Embryonic facial prominence (tissue), 1 donor: ENCODE data around the gene TRAF1.

ENCODE experiments used
- DNase-seq: peaks from one replicate; pipeline ENCODE4 v3.0.0-alpha.2; 2016; ENCODE audit errors: extremely low spot score

TRAF1 gene

DNA sequence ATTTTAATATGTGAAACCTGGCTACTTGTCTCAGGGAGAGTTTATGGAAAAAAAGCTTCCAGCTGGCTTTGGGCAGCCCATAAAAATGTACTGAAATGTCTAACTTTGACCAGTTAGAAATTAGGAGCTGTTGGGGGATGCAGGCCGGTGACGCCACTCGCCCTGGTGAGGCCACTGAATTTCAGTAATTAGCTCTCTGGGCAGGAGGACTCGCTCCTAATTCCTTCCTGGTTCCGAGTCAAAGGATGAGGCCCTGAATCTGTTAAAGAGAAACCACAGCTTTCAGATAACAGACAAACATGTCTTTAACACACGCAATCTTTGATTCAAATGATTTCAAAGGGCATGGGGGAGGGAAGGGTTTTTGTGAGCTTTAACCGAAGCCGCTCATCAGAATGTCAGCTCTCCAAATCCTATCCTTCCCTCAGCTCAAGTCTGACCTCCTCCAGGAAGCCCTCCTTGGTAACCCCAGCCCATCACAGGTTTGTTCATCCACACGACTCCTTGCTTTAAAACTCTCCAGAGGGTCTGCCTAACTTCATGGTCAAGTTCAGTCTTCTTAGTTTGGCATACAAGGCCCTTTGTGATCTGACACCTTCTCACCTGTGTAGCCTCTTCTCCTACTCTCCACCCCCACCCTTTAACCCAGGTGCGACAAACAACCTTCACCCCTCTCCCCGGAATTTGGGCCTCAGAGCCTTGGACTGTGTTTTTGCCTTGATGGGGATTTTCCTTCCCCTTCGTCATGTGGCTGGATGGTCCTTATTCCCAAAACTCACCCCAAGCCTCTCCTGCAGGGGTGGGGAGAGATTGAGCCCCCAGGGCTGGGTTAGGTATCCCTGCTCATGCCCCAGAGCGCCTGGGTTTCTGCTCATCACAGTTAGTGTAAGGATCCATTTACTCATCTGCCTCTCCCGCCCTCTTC, 36.0 kb downstream of the TRAF1 start:
- DNase-seq, result no peak

DNA sequence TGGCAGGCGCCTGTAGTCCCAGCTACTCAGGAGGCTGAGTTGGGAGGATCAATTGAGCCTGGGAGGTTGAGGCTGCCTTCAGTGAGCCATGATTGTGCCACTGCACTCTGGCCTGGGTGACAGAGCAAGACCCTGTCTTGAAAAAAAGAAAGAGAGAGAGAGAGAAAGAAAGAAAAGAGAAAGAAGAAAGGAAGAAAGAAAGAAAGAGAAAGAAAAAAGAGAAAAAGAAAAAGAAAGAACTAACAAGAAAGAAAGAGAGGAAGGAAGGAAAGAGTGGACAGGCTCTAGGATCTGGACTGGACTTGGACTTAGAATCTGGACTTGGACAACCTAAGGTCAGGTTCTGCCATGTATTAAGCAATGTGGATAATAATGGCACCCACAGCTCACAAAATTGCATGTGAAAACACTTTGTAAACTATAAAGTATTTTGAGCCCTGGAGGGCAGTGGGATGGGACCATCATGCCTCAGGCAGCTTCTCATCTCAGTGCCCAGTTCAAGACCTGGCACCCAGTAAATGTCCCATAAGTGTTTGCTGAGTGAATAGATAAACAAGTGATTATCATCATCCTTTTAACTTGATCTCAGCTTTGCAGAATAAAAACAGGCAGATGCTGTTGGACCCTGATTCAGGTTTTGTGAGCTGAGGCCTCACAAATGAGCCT, 36.9 kb downstream of the TRAF1 start:
- DNase-seq, result no peak

DNA sequence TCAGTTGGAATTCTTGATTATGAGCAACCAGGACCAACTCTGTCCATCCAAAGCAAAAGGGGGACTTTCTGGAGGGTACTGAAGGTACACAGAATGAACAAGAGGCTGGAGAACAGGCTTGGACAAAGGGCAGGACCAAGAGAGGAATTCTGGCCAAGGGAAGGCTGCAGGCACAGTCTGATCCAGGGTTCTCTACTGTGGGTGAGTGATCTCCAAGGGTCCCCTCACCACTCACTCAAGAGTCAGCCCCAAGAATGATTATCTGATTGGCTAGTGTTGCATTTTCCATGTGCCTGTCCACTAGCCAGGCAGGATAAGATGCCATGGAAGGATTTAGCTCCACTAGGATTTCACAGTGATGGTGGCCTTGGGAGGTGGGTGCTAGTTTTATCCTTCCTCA, 38.0 kb downstream of the TRAF1 start:
- no peak for DNase-seq

DNA sequence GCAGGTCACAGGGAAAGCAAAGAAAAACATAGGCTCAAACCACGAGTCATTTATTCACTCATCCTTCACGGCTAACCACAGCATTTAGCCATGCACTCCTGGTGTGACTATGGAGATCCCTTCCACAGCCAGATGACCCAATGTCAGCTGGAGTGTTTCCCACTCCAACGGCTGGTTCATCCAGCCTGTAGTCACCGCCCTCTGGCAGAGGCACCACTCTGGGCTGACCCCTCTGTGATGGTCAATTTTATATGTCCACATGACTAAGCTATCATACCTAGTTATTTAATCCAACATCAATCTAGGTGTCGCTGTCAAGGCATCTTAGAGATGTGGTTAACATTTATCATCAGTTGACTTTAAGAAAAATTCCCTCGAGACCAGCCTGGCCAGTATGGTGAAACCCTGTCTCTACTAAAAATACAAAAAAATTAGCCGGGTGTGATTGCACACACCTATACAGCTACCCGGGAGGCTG, 40.1 kb downstream of the TRAF1 start:
- DNase-seq, result no peak

DNA sequence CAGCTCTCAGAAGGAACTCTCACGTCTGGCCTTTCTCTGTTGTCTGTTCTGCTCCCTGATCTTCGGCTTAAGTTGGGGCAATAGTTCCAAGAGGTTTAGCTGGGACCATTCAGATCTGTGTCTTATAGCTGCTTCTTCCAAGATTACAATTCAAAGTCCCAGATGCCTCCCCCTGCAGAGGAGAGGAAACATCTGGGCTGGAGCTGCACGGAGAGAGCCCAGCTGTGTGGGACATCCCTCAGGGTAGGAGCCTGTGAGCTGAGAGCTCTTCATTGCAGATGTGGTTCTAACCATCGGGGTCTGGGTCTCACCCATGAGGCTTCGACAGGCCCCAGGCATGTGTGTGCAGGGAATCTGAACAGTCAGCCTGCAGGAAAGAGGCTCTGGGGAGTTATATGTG, 40.6 kb downstream of the TRAF1 start:
- no peak for DNase-seq

DNA sequence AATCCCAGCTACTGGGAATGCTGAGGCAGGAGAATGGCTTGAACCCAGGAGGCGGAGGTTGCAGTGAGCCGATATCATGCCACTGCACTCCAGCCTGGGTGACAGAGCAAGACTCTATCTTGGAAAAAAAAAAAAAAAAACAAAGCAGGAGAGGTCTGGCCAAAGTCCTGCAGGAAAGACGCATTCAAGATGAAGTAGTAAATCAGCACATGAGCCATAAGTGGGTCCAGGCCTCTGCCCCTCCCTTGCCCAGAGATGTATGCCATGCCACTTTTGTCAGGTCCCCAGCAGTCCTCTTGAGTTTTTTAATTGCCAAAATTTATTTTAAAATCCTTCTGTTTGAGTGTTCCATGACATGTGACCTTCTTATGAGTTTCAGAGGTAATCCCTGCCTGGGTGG, 41.1 kb downstream of the TRAF1 start:
- no peak for DNase-seq

DNA sequence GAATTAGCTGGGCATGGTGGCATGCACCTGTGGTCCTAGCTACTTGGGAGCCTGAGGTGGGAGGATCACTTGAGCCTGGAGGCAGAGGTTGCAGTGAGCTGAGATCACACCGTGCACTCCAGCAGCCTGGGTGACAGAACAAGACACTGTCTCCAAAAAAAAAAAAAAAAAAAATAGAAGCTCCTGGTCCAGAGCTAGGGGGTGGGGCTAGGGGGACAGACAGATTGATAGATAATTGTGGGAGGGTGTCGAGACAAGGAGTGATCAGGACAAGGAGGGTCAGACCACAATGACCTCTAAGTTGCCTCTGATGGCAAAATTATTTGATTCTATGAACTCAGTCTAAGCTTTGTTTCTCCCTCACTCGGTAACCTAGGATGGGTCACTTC, 43.0 kb downstream of the TRAF1 start:
- DNase-seq, result no peak

DNA sequence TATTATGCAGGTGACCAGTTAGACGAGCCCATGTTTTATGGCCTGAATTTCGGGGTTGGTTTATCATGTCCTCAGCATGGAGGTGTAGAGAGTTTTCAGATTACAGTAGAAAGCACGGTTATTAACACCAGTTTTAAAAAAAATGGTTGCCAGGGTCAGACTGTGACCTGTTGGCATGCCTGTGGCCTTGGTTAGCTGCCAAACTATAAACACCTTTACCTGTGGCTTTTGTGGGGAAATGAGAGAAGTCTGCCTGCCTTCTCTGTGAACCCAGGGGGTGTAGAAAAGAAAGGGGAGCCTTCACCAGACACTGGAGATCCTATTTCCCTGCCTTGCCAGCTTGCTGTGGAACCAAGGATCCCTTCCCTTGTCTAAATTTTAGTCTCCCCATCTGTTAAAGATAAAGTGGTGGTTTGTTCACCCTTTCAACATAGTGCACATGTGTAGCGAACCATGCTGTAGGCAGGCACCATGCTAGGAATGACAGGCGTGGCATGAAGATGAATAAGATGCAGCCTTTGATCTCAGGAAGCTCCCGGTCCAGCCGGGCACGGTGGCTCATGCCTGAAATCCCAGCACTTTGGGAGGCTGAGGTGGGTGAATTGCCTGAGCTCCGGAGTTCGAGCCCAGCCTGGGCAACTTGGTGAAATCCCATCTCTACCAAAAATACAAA, 43.5 kb downstream of the TRAF1 start:
- DNase-seq, result no peak

DNA sequence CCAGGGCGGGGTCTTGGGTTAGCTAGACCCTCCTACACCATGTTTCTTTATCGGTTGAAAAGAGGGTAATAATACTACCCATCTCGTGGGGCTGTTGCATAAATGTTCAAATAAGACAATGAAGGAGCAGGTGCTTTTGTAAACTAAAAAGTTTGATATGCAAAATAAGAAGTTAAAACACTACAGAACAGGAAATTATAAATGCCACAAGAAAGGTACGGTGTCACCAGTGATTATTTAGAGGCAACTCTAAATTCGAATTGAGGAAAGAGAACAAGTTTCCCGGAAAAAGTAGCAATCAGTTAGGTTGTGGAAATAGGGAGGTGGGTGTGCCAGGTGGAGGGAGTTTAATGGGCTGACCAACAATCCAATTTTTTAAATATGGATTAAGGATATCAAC, 47.1 kb downstream of the TRAF1 start:
- DNase-seq, result no peak

DNA sequence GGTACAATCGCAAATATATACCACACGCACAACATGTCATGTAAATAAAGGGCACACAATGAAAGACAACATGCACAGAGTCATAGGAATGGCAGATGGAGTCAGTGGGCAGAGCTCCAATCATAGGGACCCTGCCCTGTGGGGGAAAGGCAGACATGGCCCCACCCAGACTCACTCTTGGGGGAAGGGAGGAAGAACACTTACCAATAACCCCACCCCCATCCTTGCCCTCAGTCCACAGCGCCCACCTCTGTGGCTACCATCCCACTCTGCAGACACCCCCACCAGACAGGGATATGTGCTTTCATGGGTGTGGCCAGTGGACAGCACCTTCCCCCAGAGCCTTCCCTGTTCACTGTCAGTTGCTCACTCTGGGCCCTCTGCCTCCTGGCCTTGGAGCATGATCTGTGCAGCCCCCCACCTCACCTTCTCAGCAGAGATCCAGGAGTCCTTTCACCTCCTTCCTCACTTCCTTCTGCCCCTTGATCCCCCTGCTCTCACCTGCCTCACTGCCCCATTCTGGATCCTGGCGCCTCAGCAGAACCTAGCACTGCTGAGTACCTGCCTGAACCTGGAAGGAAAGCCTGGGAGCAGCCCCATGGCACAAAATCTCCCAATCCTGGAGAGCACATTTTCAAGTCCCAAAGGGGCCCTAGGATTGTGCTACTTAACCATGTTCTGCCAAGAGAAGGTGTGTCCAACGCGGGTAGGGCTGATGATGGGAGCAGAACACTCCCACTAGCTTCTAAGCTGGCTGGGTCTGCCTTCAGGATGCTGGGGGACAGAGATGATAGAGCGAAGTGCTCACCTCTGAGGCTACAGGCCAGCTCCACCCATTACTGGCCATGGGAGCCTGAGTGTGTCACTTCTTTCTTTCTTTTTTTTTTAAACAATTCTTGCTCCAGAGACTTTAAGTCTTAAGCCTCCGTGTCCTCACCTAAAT, 48.1 kb downstream of the TRAF1 start:
- DNase-seq, result no peak

DNA sequence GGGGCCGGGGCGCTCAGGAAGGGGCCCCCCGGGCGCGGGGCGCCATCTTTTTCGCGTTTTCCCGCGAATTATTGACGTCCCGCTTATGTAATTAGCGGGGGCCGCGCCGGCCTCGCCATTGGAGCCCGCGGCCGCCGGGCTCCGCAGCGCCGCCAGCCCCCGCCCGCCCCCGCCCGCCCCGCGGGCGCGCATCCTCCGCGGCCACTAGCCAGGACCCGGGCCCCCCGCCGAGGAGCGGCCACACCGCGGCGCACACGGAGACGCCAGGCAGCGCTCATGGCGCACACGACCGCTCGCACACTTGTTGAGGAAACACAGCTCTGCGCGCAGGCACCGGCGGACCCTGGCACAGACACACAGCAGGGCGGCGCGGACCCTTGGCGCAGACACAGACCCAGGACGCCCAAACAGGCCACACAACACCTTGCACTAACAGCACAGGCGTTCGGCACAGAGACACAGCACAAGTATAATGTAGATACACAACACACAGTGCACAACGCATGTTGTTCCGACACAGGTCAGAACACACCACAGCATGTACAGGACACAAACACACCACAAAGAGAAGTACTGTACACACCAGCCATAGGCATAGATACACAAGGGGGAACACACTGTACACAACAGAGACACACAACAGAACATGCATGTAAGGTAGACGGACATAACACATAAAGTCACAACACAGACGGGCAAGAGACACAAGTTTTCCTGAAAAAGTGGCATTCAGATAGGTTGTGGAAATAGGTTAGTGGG, 49.1 kb downstream of the TRAF1 start:
- DNase-seq, result no peak

DNA sequence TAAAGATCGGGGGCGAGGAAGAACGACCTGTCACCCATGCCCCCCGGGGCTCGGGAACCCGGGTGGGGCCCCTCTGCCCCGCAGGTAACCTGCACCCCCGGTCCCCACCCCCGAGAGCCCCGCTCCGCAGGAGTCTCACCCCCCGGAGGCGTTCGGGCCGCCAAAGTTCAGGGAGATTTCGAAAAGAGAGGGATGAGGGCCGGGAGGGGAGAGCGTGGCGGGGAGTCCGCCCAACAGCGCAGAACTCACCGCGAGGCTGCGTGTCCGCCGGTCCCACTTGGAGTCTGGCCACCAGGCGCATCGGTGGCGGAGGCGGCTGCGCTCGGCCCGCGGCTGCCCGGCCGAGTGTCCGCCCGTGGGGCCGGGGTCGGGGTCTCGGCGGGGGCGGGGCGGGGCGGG, 49.8 kb downstream of the TRAF1 start, which contains the start of gene PHF19:
TSS of gene PHF19 (minus strand) at position 347 of the 399 bp plus-strand sequence. CDS start 2,447 bp downstream, outside the sequence.
- DNase-seq, result no peak

DNA sequence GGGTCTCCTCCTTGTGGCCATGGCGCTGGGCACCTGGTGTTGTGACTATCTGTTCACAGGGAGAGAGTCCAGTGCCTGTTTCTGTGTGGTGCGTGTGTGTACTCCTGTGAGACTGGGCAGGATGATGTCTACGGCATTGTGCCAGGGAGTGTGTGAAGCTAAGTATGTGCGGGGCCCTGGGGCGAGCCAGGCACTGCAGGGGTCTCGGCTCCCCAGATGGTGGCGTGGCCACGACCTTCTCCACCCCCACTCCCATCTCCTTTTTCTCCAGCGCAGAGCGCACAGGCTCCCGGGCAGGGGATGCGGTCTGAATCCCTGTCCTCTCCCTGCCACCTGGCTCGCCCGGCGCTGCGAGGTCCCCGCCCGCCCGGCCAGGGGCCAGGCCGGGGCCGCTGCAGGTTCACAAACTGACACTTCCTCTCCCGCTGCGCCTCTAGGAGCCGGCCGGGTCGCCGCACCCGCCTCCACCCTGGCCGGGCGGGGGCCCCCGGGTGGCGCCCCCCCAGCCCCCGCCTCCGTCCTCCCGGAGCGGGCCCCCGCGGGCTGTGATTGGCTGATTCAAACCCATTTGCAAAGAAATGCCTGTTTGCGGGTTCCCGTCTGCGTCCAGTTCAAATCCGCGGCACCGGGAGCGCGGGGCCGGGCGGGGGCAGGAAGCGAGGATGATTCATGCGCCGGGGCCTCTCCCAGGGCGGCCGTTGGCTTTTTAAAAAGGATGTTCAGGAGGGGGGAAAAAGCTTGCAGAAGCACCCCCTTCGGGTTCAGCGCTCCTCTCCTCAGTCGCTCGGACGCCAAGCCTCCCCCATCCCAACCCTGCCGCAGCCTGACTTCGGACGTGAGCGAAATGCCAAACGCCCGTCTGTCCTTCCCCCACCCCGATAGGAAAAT, 50.4 kb downstream of the TRAF1 start:
- DNase-seq, result no peak

DNA sequence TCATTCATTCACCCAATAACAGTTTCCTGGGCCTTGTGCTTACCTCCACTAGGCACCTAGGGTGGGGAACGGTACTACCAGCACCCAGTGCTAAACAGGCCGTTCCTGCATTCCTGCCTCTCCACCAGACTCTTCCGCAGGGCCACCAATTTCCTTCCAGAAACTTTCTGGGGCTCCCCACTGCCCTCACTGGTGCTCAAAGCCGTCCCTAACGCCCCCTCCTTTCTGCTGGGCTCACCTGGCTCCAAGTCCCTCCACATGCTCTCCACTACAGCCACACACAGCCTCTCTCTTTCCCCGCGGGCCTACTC, 51.0 kb downstream of the TRAF1 start:
- DNase-seq, result no peak

DNA sequence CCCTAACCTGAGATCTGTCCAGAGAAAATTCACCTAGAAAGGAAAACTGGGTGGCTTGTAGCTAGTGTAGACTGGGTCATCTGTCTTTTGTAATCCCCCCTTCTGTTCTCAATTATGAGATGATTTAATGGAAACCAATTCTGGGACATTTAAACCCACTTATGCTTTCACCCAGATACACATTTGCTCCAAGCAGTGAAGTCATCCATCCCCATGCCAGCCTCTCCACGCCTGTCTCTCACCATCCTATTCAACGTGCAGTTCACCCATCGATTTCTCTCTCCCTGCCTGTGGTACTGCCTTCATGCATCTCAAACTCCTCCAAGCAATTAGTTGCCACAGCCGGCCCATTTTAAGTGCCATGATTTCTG, 51.4 kb downstream of the TRAF1 start:
- DNase-seq, result no peak

DNA sequence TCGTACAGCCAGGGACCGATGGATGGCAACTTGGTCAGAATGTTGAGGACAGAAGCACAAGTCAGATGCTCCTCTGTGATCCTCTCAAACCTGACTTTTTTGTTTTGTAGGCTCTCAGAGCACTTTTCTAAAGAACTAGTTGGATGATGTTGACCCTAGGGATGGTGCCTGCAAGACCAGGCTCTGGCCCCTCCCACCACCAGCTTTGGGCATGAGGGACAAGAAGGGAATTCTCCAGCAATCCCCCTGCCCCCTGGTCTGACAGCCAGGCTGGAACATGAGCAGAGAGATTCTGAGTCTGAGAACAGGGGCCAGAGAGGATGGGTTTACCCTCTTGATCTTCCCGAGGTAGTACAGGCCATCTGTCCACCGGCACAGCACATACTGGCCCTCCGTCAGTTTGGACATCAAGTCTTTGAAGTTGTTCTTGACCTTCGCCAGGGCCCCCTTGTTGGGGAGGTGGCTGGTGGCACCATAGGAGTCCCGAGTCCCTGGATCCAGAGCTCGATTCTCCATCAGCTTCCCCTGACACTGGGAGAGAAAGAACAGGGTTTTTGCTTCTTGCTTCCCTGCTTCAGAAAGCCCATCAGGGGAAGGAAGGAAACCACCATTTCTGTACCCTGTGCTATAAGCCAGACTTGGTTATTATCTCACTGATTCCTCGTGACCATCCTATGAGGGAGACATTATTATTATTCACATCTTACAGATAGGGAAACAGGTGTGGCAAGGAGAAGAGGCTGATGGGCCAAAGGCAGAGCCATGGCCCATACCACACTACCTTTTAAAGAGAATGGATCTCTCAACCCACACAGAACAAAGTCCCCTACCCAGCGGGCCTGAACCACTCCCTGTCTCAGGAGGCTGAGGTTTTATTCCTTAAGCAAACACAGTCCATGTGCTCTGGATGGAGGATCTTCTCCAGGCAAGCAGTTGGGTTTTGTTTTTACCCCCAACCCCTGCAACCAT, 52.1 kb downstream of the TRAF1 start:
- DNase-seq, result no peak

DNA sequence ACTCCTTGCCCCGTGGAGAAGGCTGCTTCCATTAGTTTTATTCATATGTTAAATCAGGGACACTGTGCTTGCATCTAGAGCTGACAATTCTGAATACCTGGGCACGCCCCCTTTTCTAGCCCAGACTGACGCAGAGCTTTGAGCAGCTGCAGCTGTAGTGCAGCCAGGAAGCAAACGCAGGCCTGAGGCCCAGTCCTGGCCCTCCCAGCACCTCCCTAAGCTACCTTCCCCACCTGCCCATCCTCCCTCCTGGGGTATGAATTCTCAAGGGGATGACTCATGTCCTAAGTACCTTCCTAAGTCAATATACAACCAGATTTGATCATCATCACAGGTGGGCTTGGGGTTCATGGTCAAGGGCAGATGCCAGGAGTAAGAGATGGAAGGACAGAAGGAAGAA, 53.1 kb downstream of the TRAF1 start:
- DNase-seq, result no peak

DNA sequence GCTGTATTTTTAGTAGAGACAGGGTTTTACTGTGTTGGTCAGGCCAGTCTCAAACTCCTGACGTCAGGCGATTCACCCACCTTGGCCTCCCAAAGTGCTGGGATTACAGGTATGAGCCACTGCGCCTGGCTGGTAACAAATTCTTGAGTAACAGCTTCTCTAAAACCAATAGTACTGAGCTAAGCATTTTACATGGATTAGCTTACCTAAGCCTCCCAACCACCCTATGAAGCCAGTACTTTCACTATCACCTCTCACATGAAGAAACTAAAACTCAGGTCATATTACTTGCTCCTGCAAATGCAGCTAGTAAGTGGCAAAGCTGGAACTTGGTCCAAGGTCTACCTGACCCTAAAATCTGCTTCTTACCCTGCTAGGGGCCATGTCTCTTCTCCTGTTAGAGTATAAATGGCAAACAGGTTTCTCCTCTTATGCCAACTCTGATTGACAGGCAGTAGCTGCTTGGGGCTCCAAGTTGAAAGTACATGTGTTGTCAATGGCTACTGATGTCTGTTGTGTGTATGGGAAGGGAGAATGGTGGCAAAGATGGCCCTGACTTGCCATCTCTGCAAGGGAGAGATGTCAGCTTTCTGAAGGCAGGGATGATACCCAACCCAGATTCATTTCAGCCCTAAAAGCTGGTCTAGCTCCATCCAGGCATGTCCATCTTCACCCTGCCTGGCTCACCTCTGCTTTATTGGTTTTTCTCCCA, 53.6 kb downstream of the TRAF1 start:
- no peak for DNase-seq
